OCI-LY7 (cell line): ENCODE measurements around the gene EIF4H.

Source experiments
- CTCF ChIP-seq: fragments of 200-600 bp; sonication (generic); conservative IDR thresholded peaks from 2 replicates; pipeline ENCODE4 v1.5.1; 2014; ENCODE audit warnings: mild to moderate bottlenecking, antibody characterized with exemption, low read length, moderate library complexity, mixed read lengths
- EZH2phosphoT487 ChIP-seq: fragments of 200-600 bp; sonication (generic); IDR thresholded peaks from 2 replicates; pipeline ENCODE4 v1.6.1; 2018; ENCODE audit warnings: low read depth, borderline replicate concordance, mild to moderate bottlenecking, mixed run types, antibody characterized with exemption, low read length, moderate library complexity, mixed read lengths

GRCh38 chr7:74191231-74191630 lies 17.1 kb downstream of the EIF4H start:
- no peak for TF ChIP-seq CTCF
- no peak for TF ChIP-seq EZH2phosphoT487
